Measurements from ENCODE around the gene UTP25. TPM values are rescaled to one million over a fixed set of nuclear protein-coding genes. Genes with fewer than 3 reads are reported as not detected.

The UTP25 gene, protein sequence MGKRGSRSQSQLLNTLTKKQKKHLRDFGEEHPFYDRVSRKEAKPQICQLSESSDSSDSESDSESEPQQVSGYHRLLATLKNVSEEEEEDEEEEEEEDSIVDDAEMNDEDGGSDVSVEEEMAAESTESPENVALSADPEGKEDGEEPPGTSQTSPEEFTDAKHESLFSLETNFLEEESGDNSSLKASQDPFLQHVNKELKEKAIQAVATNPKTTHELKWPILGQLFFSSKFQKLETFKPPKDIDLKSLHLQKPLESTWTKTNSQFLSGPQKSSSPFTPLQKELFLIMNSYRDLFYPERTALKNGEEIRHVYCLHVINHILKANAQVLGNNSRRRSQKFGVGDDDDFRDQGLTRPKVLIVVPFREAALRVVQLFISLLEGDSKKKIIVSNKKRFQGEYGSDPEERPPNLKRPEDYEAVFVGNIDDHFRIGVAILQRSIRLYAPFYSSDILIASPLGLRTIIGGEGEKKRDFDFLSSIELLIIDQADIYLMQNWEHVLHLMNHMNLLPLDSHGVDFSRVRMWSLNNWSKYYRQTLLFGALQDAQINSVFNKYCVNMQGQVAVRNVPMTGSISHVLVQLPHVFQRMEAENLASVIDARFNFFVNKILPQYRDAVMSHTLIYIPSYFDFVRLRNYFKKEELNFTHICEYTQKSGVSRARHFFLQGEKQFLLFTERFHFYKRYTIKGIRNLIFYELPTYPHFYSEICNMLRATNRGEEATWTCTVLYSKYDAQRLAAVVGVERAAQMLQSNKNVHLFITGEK
- 6.3 and 7.9 TPM in 2 replicates for total RNA-seq

GRCh38 chr1:209827384-209828262 is at the start of gene UTP25:
Gene UTP25, plus strand, starts transcription at chr1:209827972. Its CDS starts 92 bp downstream, at chr1:209828064.

DNA sequence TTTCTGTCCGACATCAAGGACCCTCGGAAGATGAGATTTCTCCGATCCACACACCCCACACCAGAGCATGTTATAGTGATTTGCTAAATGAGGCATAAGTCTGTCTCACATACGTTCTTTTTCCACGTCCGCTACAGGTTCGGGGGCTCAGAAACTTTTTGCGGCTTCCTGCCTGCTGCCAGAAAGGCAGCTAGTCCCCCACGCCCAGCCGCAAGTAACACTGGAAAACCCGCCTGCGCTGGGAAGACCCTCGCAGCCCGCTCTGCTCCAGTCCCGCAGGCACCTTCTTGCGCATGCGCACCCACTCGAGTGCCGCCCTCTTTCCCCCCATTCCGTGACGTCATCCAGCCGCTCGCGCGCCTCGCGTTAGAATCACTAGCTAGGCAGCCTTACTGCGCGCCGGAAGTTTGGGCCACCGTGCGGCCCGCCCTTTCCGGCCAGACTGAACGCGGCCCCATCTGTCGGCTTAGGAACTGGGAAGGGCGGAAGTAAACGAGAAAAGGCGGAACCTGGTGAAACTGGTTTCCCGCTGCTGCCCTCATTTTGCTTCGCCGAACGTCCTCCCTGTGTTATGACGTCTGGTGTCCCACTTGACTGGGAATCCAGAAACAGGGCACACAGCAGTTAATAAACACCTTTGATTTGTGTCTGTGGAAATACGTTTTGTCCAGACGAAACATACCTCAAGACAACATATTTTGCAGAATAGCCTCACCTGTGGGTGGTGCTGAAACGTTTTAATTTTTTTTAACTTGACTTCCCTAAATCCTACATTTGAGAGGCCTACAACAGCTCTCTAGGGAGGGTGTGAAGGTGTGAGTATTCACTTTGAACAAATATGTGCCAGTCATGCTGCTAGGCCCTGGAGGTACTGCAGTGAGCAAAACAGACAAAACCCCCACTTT is 43.3 kb upstream of the UTP25 start, which contains the start of gene C1orf74:
Gene C1orf74, minus strand, starts transcription at position 295 of the 905 bp plus-strand sequence. CDS start 925 bp downstream, outside the sequence.

GRCh38 chr1:209805875-209806760 is 21.7 kb upstream of the UTP25 start, which contains the start of gene IRF6:
Gene IRF6, minus strand, starts transcription at chr1:209806142. Its CDS starts 4,729 bp downstream, at chr1:209801413.

Other genes starting within 250 kb of the UTP25 start
- gene CAMK1G, start 244.3 kb upstream of the UTP25 start, total RNA-seq: 0.39 TPM in 1 of 2 replicates, not detected in the other
- gene LAMB3, start 175.5 kb upstream of the UTP25 start, total RNA-seq: 218 and 906 TPM in 2 replicates
- gene G0S2, start 152.6 kb upstream of the UTP25 start, total RNA-seq: 0.43 and 5.1 TPM in 2 replicates
- gene HSD11B1, start 123.1 kb upstream of the UTP25 start, total RNA-seq: 0.22 TPM in 1 of 2 replicates, not detected in the other
- gene TRAF3IP3, start 71.9 kb upstream of the UTP25 start, total RNA-seq: 0.22 and 0.39 TPM in 2 replicates
- gene C1orf74, start 43.4 kb upstream of the UTP25 start, total RNA-seq: 4.7 and 5.3 TPM in 2 replicates
- 28.7 and 37.1 TPM in 2 replicates for gene IRF6, start 21.8 kb upstream of the UTP25 start, total RNA-seq
- gene SYT14, start 110.2 kb downstream of the UTP25 start, total RNA-seq: 0.98 and 2.7 TPM in 2 replicates